Nephron progenitor cell (in vitro differentiated cells): ENCODE results near the gene IQCE.

ENCODE experiments used
- DNase-seq: peaks from one replicate; pipeline ENCODE4 v3.0.0; 2021
- H3K27ac Mint-ChIP-seq: 2 replicates; pipeline ENCODE4 v1.8.0; 2021; ENCODE audit warnings: mild to moderate bottlenecking, moderate library complexity, mixed read lengths
- H3K27me3 Mint-ChIP-seq: 2 replicates; pipeline ENCODE4 v1.8.0; 2021; ENCODE audit warnings: mild to moderate bottlenecking, low read depth, mixed read lengths; ENCODE audit not compliant: poor library complexity
- H3K36me3 Mint-ChIP-seq: 2 replicates; pipeline ENCODE4 v1.8.0; 2021; ENCODE audit warnings: low read depth, mixed read lengths
- H3K4me1 Mint-ChIP-seq: 2 replicates; pipeline ENCODE4 v1.8.0; 2021; ENCODE audit warnings: mixed read lengths
- H3K4me3 Mint-ChIP-seq: 2 replicates; pipeline ENCODE4 v1.8.0; 2021; ENCODE audit warnings: mild to moderate bottlenecking, moderate library complexity, mixed read lengths
- H3K9me3 Mint-ChIP-seq: 2 replicates; pipeline ENCODE4 v1.8.0; 2021; ENCODE audit warnings: mild to moderate bottlenecking, moderate library complexity, mixed read lengths
- TF ChIP-seq, protein P1 (sequence below): fragments of 200-600 bp; sonication (generic); IDR thresholded peaks from 2 replicates; pipeline ENCODE4 v1.5.0; 2021; ENCODE audit warnings: antibody characterized with exemption

The IQCE gene

DNA sequence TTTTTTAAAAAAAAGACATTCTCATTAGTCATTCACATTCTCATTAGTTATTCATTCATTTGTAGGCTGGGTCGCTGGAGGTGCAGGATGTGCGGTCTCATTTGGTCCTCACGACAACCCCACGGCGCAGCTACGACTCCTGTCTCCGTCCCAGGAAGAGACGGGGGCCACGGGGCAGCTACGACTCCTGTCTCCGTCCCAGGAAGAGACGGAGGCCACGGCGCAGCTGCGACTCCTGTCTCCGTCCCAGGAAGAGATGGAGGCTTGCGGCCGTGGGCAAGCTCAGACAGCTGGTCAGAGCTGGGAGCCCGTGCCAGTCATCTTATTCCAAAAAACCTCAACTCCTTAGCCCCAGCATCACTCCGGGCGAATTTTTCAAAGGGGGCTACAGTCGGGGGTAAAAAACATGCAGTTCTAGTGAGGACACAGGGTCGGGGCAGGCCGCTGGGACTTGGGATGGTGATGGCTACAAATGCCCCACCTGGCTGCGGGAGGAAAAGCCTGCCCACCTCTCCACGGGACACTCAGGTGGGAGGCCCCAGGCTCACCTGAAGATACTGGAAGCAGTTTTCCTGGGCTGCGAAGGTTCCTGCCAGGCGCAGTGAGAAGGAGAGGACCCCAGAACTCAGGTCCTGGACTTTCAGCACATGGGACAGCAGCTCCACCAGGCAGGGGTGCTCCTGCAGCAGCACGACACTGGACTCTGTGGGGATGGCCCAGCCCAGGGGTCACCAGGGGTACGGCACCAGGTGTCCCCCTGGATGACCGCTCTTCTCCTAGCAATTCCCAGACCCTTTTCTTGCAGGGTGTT is 11.8 kb upstream of the IQCE start:
- no peak overlapping the region for H3K27ac Mint-ChIP-seq
- no peaks in the 10 kb centered on the region for H3K9me3 Mint-ChIP-seq
- TF ChIP-seq, protein P1, sequence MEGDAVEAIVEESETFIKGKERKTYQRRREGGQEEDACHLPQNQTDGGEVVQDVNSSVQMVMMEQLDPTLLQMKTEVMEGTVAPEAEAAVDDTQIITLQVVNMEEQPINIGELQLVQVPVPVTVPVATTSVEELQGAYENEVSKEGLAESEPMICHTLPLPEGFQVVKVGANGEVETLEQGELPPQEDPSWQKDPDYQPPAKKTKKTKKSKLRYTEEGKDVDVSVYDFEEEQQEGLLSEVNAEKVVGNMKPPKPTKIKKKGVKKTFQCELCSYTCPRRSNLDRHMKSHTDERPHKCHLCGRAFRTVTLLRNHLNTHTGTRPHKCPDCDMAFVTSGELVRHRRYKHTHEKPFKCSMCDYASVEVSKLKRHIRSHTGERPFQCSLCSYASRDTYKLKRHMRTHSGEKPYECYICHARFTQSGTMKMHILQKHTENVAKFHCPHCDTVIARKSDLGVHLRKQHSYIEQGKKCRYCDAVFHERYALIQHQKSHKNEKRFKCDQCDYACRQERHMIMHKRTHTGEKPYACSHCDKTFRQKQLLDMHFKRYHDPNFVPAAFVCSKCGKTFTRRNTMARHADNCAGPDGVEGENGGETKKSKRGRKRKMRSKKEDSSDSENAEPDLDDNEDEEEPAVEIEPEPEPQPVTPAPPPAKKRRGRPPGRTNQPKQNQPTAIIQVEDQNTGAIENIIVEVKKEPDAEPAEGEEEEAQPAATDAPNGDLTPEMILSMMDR = no peak
- peaks cover 10% of the 10 kb centered on the region for H3K4me1 Mint-ChIP-seq
- no peak for DNase-seq
- no peak overlapping the region for H3K4me3 Mint-ChIP-seq
- no peaks in the 10 kb centered on the region for H3K27me3 Mint-ChIP-seq
- peaks cover 50% of the 10 kb centered on the region for H3K36me3 Mint-ChIP-seq

DNA sequence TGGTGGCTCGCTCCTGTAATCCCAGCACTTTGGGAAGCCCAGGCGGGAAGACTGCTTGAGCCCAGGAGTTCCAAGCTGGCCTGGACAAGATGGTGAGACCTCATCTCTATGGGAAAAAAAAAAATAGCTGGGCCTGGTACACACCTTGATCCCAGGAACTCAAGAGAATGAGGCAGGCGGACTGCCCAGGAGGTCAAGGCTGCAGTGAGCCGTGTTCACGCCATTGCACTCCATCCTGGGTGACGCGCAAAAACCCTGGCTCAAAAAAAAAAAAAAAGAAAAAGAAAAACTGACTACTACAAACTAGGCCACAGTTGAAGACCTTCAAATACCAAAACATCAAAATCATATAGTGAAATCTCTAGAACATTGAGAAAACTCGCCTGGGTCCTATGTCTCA is 7.4 kb upstream of the IQCE start:
- Mint-ChIP-seq H3K27me3 (no peaks in the 10 kb centered on the region), H3K27ac (no peak overlapping the region), H3K36me3 (peaks cover 53% of the 10 kb centered on the region), H3K9me3 (no peaks in the 10 kb centered on the region), H3K4me3 (no peak overlapping the region), H3K4me1 (peaks cover 24% of the 10 kb centered on the region)
- no peak for DNase-seq
- TF ChIP-seq, protein P1 = no peak

DNA sequence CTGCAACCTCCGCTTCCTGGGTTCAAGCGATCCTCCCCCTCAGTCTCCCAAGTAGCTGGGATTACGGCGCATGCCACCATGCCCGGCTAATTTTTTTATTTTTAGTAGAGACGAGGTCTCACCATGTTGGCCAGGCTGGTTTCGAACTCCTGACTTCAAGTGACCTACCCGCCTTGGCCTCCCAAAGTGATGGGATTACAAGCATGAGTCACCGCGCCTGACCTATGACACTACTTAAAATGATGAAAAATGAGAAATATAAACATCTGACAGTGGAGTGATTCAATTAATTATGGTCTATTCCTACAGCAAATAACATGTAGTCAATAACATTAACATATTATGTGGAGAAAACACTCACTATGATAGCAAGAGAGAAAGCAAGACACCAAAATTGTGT is 5.7 kb upstream of the IQCE start:
- Mint-ChIP-seq H3K27me3 (no peaks in the 10 kb centered on the region), H3K27ac (no peak overlapping the region), H3K36me3 (peaks cover 37% of the 10 kb centered on the region), H3K4me1 (peaks cover 31% of the 10 kb centered on the region), H3K4me3 (peak overlapping the region; percentile 64), H3K9me3 (no peaks in the 10 kb centered on the region)
- TF ChIP-seq, protein P1 = no peak
- no peak for DNase-seq

DNA sequence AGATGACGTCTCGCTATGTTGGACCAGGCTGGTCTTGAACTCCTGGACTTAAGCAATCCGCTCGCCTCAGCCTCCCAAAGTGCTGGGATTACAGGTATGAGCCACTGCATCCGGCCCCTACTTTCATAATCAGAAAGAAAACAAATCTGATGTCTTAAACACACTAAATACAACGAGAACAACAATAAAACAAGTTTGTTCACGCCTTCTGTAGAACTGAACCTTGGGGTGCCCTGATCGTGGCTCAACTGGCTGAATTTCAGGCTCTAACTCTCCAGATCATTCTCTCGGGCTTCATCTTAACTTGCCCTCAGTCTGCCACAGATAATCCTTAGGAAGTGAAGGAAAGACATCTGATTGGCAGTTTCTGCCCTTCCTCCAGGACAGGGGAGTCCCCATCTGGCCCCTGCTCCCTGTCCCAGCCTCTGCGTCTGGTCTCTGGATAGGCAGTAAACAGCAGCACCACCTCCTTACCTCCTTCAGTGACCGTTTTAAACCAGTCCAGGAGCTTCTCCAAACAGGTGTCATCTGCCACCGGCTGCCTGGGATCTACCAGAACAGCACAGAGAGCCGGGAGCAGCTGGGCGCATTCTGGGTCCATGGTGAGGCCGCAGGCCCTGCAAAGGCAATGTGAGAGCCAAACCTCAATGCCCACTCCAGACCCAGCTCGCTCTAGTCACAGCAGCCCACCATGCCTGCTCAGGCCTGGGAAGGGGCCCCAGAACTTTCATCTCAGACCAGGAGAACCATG is 4.8 kb upstream of the IQCE start:
- no peaks in the 10 kb centered on the region for H3K9me3 Mint-ChIP-seq
- peak overlapping the region; percentile 85 for H3K4me3 Mint-ChIP-seq
- peaks cover 32% of the 10 kb centered on the region for H3K36me3 Mint-ChIP-seq
- H3K27ac Mint-ChIP-seq = no peak overlapping the region
- peaks cover 35% of the 10 kb centered on the region for H3K4me1 Mint-ChIP-seq
- TF ChIP-seq, protein P1 = no peak
- H3K27me3 Mint-ChIP-seq = no peaks in the 10 kb centered on the region
- DNase-seq = no peak

DNA sequence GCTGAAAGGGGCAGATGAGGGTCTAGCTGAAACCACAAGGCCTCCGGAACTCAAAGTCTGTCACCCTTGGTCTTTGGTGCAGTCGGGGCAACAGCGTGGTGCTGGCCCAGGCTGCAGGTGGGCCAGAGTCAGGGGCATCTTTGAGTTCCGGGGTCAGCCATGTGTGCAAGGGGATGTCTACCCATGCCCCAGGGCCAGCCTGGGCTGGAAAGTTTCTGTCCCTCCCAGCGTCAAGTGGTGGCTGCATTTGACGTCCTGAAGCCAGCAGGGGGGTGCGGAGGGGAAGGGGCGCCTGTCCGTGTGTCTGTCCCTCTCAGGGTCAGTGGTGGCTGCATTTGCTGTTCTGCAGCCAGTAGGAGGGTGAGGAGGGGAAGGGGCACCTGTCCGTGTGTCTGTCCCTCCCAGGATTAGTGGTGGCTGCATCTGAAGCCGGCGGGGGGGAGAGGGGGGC is 4.1 kb upstream of the IQCE start:
- peaks cover 25% of the 10 kb centered on the region for H3K36me3 Mint-ChIP-seq
- no peak for DNase-seq

More for the DNA sequence above, 4.1 kb upstream of the IQCE start:
- Mint-ChIP-seq H3K4me3 (peak overlapping the region; percentile 85), H3K9me3 (no peaks in the 10 kb centered on the region), H3K27ac (peak overlapping the region; percentile 48), H3K27me3 (no peaks in the 10 kb centered on the region), H3K4me1 (peaks cover 29% of the 10 kb centered on the region)
- TF ChIP-seq, protein P1 = no peak
